ENCODE data around the gene NBL1.

The NBL1 gene

GRCh38 chr1:19619697-19620384, 24.3 kb upstream of the NBL1 start:
- H3K36me3 ChIP-seq (ENCODE audit: control insufficient read depth, insufficient read depth, low read length), result no peaks in the 10 kb centered on the region
- no peak overlapping the region for H4K5ac ChIP-seq (ENCODE audit: low read length)
- no peak overlapping the region for H2BK5ac ChIP-seq (ENCODE audit: low read length)
- no peak overlapping the region for H3K23ac ChIP-seq (ENCODE audit: low read length)
- no peak overlapping the region for H2BK15ac ChIP-seq (replicated peaks; ENCODE audit: low read depth)
- H3K79me1 ChIP-seq (ENCODE audit: low read length), result peaks cover 10% of the 10 kb centered on the region
- H3K18ac ChIP-seq (ENCODE audit: low read length), result no peak overlapping the region
- no peak overlapping the region for H3K4me3 ChIP-seq (ENCODE audit: low read length)
- no peak overlapping the region for H2AK5ac ChIP-seq (ENCODE audit: low read length)
- H3K4ac ChIP-seq (ENCODE audit: low read depth, low read length), result no peak overlapping the region
- no peak overlapping the region for H2BK120ac ChIP-seq (ENCODE audit: low read depth, low read length)
- no peak overlapping the region for H3K4me2 ChIP-seq (ENCODE audit: low read length)
- DNase-seq, result no peak
- no peak overlapping the region for H3K27ac ChIP-seq (ENCODE audit: low read depth, low read length)
- H3K56ac ChIP-seq (ENCODE audit: low read length), result no peak overlapping the region
- no peak overlapping the region for H3K9ac ChIP-seq (ENCODE audit: low read length)
- H3K27me3 ChIP-seq (ENCODE audit: insufficient read depth, low read length, poor library complexity), result no peaks in the 10 kb centered on the region
- no peak overlapping the region for H4K8ac ChIP-seq (ENCODE audit: low read depth, low read length)
- WGBS (ENCODE audit: extremely low coverage, insufficient coverage, low lambda C conversion rate), result no CpG with 5 or more reads among the region's 3 CpGs
- peaks cover 7% of the 10 kb centered on the region for H3K79me2 ChIP-seq (ENCODE audit: control insufficient read depth, insufficient read depth, low read length)
- no peaks in the 10 kb centered on the region for H3K4me1 ChIP-seq (ENCODE audit: control insufficient read depth, low read depth, low read length)

GRCh38 chr1:19620786-19621185, 23.3 kb upstream of the NBL1 start:
- Histone ChIP-seq H2BK120ac (ENCODE audit: low read depth, low read length) (no peak overlapping the region), H4K8ac (ENCODE audit: low read depth, low read length) (no peak overlapping the region), H3K4me1 (ENCODE audit: control insufficient read depth, low read depth, low read length) (no peaks in the 10 kb centered on the region), H3K4ac (ENCODE audit: low read depth, low read length) (no peak overlapping the region), H3K9ac (ENCODE audit: low read length) (no peak overlapping the region), H3K79me2 (ENCODE audit: control insufficient read depth, insufficient read depth, low read length) (peaks cover 7% of the 10 kb centered on the region), H4K5ac (ENCODE audit: low read length) (no peak overlapping the region), H3K27ac (ENCODE audit: low read depth, low read length) (no peak overlapping the region), H2BK15ac (replicated peaks; ENCODE audit: low read depth) (no peak overlapping the region), H2AK5ac (ENCODE audit: low read length) (no peak overlapping the region), H3K18ac (ENCODE audit: low read length) (no peak overlapping the region), H3K4me2 (ENCODE audit: low read length) (no peak overlapping the region), H3K56ac (ENCODE audit: low read length) (no peak overlapping the region), H3K36me3 (ENCODE audit: control insufficient read depth, insufficient read depth, low read length) (no peaks in the 10 kb centered on the region), H3K79me1 (ENCODE audit: low read length) (peaks cover 12% of the 10 kb centered on the region), H3K23ac (ENCODE audit: low read length) (no peak overlapping the region), H3K27me3 (ENCODE audit: insufficient read depth, low read length, poor library complexity) (no peaks in the 10 kb centered on the region), H2BK5ac (ENCODE audit: low read length) (no peak overlapping the region), H3K4me3 (ENCODE audit: low read length) (no peak overlapping the region)
- no CpG with 5 or more reads among the region's 3 CpGs for WGBS (ENCODE audit: extremely low coverage, insufficient coverage, low lambda C conversion rate)
- DNase-seq, result no peak

GRCh38 chr1:19621274-19621950, 22.7 kb upstream of the NBL1 start:
- no peak overlapping the region for H3K4ac ChIP-seq (ENCODE audit: low read depth, low read length)
- H3K9ac ChIP-seq (ENCODE audit: low read length), result no peak overlapping the region
- H3K79me1 ChIP-seq (ENCODE audit: low read length), result peaks cover 12% of the 10 kb centered on the region
- no peak overlapping the region for H4K8ac ChIP-seq (ENCODE audit: low read depth, low read length)
- no peak overlapping the region for H2AK5ac ChIP-seq (ENCODE audit: low read length)
- no peak overlapping the region for H2BK15ac ChIP-seq (replicated peaks; ENCODE audit: low read depth)
- H3K27me3 ChIP-seq (ENCODE audit: insufficient read depth, low read length, poor library complexity), result no peaks in the 10 kb centered on the region
- H3K4me1 ChIP-seq (ENCODE audit: control insufficient read depth, low read depth, low read length), result no peaks in the 10 kb centered on the region
- no peak overlapping the region for H2BK120ac ChIP-seq (ENCODE audit: low read depth, low read length)
- peaks cover 7% of the 10 kb centered on the region for H3K79me2 ChIP-seq (ENCODE audit: control insufficient read depth, insufficient read depth, low read length)
- H3K23ac ChIP-seq (ENCODE audit: low read length), result no peak overlapping the region
- no peak overlapping the region for H3K18ac ChIP-seq (ENCODE audit: low read length)
- no peak overlapping the region for H2BK5ac ChIP-seq (ENCODE audit: low read length)
- H4K5ac ChIP-seq (ENCODE audit: low read length), result no peak overlapping the region
- H3K36me3 ChIP-seq (ENCODE audit: control insufficient read depth, insufficient read depth, low read length), result no peaks in the 10 kb centered on the region
- no CpG with 5 or more reads among the region's 4 CpGs for WGBS (ENCODE audit: extremely low coverage, insufficient coverage, low lambda C conversion rate)
- H3K27ac ChIP-seq (ENCODE audit: low read depth, low read length), result no peak overlapping the region
- no peak overlapping the region for H3K4me2 ChIP-seq (ENCODE audit: low read length)
- no peak overlapping the region for H3K56ac ChIP-seq (ENCODE audit: low read length)
- DNase-seq, result no peak
- no peak overlapping the region for H3K4me3 ChIP-seq (ENCODE audit: low read length)

DNA sequence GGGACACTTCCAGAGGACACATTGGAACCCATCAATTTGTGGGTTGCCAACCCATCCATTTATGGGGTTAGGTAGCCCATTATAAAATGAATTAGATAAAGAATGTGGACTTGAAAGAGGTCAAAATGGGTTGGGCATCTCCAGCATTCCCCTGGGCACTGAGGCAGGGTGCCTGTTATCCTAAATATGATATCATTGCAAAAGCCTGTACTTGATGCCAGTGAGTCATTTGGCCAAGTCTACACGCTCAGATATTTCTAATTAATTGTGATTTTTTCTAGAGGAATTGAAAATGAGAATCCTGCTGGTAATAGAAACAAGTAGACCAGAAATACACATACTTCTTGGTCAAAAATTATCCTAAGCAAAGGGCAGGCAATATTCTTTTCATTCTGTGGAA, 21.9 kb upstream of the NBL1 start:
- Histone ChIP-seq H2BK120ac (ENCODE audit: low read depth, low read length) (no peak overlapping the region), H3K79me1 (ENCODE audit: low read length) (peaks cover 12% of the 10 kb centered on the region), H3K4me3 (ENCODE audit: low read length) (no peak overlapping the region), H3K18ac (ENCODE audit: low read length) (no peak overlapping the region), H3K36me3 (ENCODE audit: control insufficient read depth, insufficient read depth, low read length) (no peaks in the 10 kb centered on the region), H3K4me1 (ENCODE audit: control insufficient read depth, low read depth, low read length) (no peaks in the 10 kb centered on the region), H3K56ac (ENCODE audit: low read length) (no peak overlapping the region), H3K4me2 (ENCODE audit: low read length) (no peak overlapping the region), H4K5ac (ENCODE audit: low read length) (no peak overlapping the region), H2AK5ac (ENCODE audit: low read length) (no peak overlapping the region), H3K23ac (ENCODE audit: low read length) (no peak overlapping the region), H2BK5ac (ENCODE audit: low read length) (no peak overlapping the region), H3K4ac (ENCODE audit: low read depth, low read length) (no peak overlapping the region), H3K27me3 (ENCODE audit: insufficient read depth, low read length, poor library complexity) (no peaks in the 10 kb centered on the region), H4K8ac (ENCODE audit: low read depth, low read length) (no peak overlapping the region), H3K9ac (ENCODE audit: low read length) (no peak overlapping the region), H3K79me2 (ENCODE audit: control insufficient read depth, insufficient read depth, low read length) (peaks cover 4% of the 10 kb centered on the region), H2BK15ac (replicated peaks; ENCODE audit: low read depth) (no peak overlapping the region), H3K27ac (ENCODE audit: low read depth, low read length) (no peak overlapping the region)
- WGBS (ENCODE audit: extremely low coverage, insufficient coverage, low lambda C conversion rate), result no CpG with 5 or more reads among the region's 1 CpG
- no peak for DNase-seq

DNA sequence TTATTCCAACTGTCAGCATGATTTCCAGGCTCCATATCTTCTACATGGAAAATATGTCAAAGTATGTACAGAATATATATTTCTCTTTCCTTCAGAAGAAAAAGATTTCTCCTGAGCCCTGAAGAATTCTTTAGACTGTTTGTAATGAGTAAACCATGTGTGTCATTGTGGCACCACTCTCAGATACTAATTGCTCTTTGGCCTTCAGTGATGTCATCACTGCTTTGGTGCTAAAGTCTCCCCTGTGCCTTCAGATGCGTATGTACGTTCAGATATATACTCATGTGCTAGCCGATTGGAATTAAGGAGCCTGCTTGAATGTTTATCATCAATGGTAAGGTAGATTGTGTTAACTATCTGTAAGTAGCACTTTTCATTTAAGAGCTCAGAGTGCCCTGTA, 20.6 kb upstream of the NBL1 start:
- no peaks in the 10 kb centered on the region for H3K4me1 ChIP-seq (ENCODE audit: control insufficient read depth, low read depth, low read length)
- no peak overlapping the region for H3K18ac ChIP-seq (ENCODE audit: low read length)
- no peak overlapping the region for H3K27ac ChIP-seq (ENCODE audit: low read depth, low read length)
- H2BK15ac ChIP-seq (replicated peaks; ENCODE audit: low read depth), result no peak overlapping the region
- no peak overlapping the region for H3K23ac ChIP-seq (ENCODE audit: low read length)
- DNase-seq, result no peak
- H4K8ac ChIP-seq (ENCODE audit: low read depth, low read length), result no peak overlapping the region
- no peaks in the 10 kb centered on the region for H3K27me3 ChIP-seq (ENCODE audit: insufficient read depth, low read length, poor library complexity)
- no CpG with 5 or more reads among the region's 3 CpGs for WGBS (ENCODE audit: extremely low coverage, insufficient coverage, low lambda C conversion rate)
- H3K79me1 ChIP-seq (ENCODE audit: low read length), result peaks cover 11% of the 10 kb centered on the region
- H3K56ac ChIP-seq (ENCODE audit: low read length), result no peak overlapping the region
- H3K4me2 ChIP-seq (ENCODE audit: low read length), result no peak overlapping the region
- no peaks in the 10 kb centered on the region for H3K36me3 ChIP-seq (ENCODE audit: control insufficient read depth, insufficient read depth, low read length)
- H2AK5ac ChIP-seq (ENCODE audit: low read length), result no peak overlapping the region
- no peak overlapping the region for H2BK120ac ChIP-seq (ENCODE audit: low read depth, low read length)
- H2BK5ac ChIP-seq (ENCODE audit: low read length), result no peak overlapping the region
- H3K4ac ChIP-seq (ENCODE audit: low read depth, low read length), result no peak overlapping the region
- H3K79me2 ChIP-seq (ENCODE audit: control insufficient read depth, insufficient read depth, low read length), result peaks cover 4% of the 10 kb centered on the region
- H4K5ac ChIP-seq (ENCODE audit: low read length), result no peak overlapping the region
- H3K4me3 ChIP-seq (ENCODE audit: low read length), result no peak overlapping the region
- H3K9ac ChIP-seq (ENCODE audit: low read length), result no peak overlapping the region
